H1 (cell line): ENCODE measurements around the gene HSPA2. TPM values are rescaled to one million over a fixed set of nuclear protein-coding genes. Genes with fewer than 3 reads are reported as not detected.

Experiments used
- CTCF ChIA-PET: fragments of 300-600 bp; sonication (Branson Sonifier 250); formaldehyde crosslinking; loops from one replicate; lab custom pipeline; 2021; ENCODE audit not compliant: partially characterized antibody; lab: Charles Lee
- POLR2A ChIA-PET: fragments of 300-600 bp; sonication (Branson Sonifier 250); formaldehyde crosslinking; loops from one replicate; lab custom pipeline; 2021; ENCODE audit warnings: inconsistent platforms; ENCODE audit not compliant: partially characterized antibody; lab: Charles Lee
- DNase-seq, 2 experiments: peaks; one replicate each; pipeline versions ENCODE4 v3.0.0 to v3.0.0-alpha.2; 2010 to 2022; ENCODE audit warnings: low spot score in 2 of 2, low read depth in 1 of 2, mixed read lengths in 1 of 2
- FAIRE-seq: peaks from 2 replicates; lab custom pipeline; 2011; peaks lifted over from hg19 to GRCh38; lab: Jason Lieb, UNC
- H2AFZ ChIP-seq: 2 replicates; pipeline ENCODE4 v1.8.1; 2012; ENCODE audit warnings: low read length, inconsistent platforms
- H2AK5ac ChIP-seq: 2 replicates; pipeline ENCODE4 v1.6.1; 2013; ENCODE audit warnings: low read depth, low read length
- H2BK120ac ChIP-seq: replicated peaks from 2 replicates; pipeline ENCODE3; 2013; ENCODE audit warnings: low read depth, low read length, inconsistent platforms
- H2BK12ac ChIP-seq: 2 replicates; pipeline ENCODE4 v1.6.1; 2013; ENCODE audit warnings: low read depth, low read length
- H2BK15ac ChIP-seq: 2 replicates; pipeline ENCODE4 v1.6.1; 2013; ENCODE audit warnings: low read length
- H2BK20ac ChIP-seq: 2 replicates; pipeline ENCODE4 v1.6.1; 2013; ENCODE audit warnings: low read length
- H2BK5ac ChIP-seq: 2 replicates; pipeline ENCODE4 v1.6.1; 2013; ENCODE audit warnings: low read depth, low read length
- H3K14ac ChIP-seq: 2 replicates; pipeline ENCODE4 v1.6.1; 2013; ENCODE audit warnings: inconsistent platforms; ENCODE audit not compliant: insufficient read length
- H3K18ac ChIP-seq: 2 replicates; pipeline ENCODE4 v1.6.1; 2013; ENCODE audit warnings: low read length; ENCODE audit errors: extremely low read depth
- H3K23ac ChIP-seq: 2 replicates; pipeline ENCODE4 v1.6.1; 2013; ENCODE audit warnings: inconsistent platforms; ENCODE audit not compliant: insufficient read length
- H3K23me2 ChIP-seq: 2 replicates; pipeline ENCODE4 v1.6.1; 2013; ENCODE audit warnings: low read depth, low read length
- H3K27ac ChIP-seq: 2 replicates; pipeline ENCODE4 v1.6.1; 2011; ENCODE audit warnings: low read depth, low read length, inconsistent platforms
- H3K27me3 ChIP-seq, 4 experiments: replicated peaks in 1 of 4; 1 replicate in 1 of 4; 2 replicates in 3 of 4; pipeline versions ENCODE4 v1.6.1 to v1.8.1; 2011 to 2013; ENCODE audit warnings: low read length in 3 of 4, mild to moderate bottlenecking in 3 of 4, inconsistent platforms in 2 of 4, mixed read lengths in 2 of 4, moderate library complexity in 1 of 4; ENCODE audit not compliant: control insufficient read depth in 3 of 4, insufficient read depth in 3 of 4; ENCODE audit errors: extremely low read depth in 1 of 4
- H3K36me3 ChIP-seq, 4 experiments: 2 replicates each; pipeline versions ENCODE4 v1.6.1 to v1.8.1; 2011 to 2013; ENCODE audit warnings: mild to moderate bottlenecking in 4 of 4, low read length in 3 of 4, moderate library complexity in 2 of 4, control low read depth in 1 of 4, inconsistent platforms in 1 of 4; ENCODE audit not compliant: insufficient read depth in 4 of 4, control insufficient read depth in 2 of 4
- H3K4ac ChIP-seq: replicated peaks from 2 replicates; pipeline ENCODE3; 2013; ENCODE audit warnings: low read length, low read depth, mixed read lengths, inconsistent platforms; ENCODE audit not compliant: insufficient read length
- H3K4me1 ChIP-seq, 4 experiments: replicated peaks in 1 of 4; 1 replicate in 1 of 4; 2 replicates in 3 of 4; pipeline versions ENCODE4 v1.6.1 to v1.8.1; 2011 to 2013; ENCODE audit warnings: low read length in 3 of 4, inconsistent platforms in 2 of 4, mixed read lengths in 1 of 4; ENCODE audit not compliant: insufficient read depth in 4 of 4, control insufficient read depth in 3 of 4
- H3K4me2 ChIP-seq, 2 experiments: 2 replicates each; pipeline versions ENCODE4 v1.6.1 to v1.8.1; 2011 to 2013; ENCODE audit warnings: low read depth in 2 of 2, low read length in 2 of 2, control low read depth in 1 of 2, inconsistent platforms in 1 of 2, mild to moderate bottlenecking in 1 of 2; ENCODE audit not compliant: insufficient read depth in 1 of 2
- H3K4me3 ChIP-seq, 4 experiments: fragments of 200-600, 300-600 bp in 1 of 4; sonication (generic), shearing (Covaris generic), sonication (Bioruptor Twin) in 1 of 4; 2 replicates each; pipeline versions ENCODE4 v1.5.1 to v1.8.1; 2011 to 2016; ENCODE audit warnings: low read length in 4 of 4, low read depth in 3 of 4, control low read depth in 2 of 4, inconsistent platforms in 2 of 4, mild to moderate bottlenecking in 2 of 4, mixed read lengths in 1 of 4, moderate library complexity in 1 of 4; ENCODE audit not compliant: insufficient read depth in 2 of 4; ENCODE audit errors: extremely low read depth in 1 of 4
- H3K56ac ChIP-seq: replicated peaks from 2 replicates; pipeline ENCODE3; 2013; ENCODE audit warnings: low read depth, mild to moderate bottlenecking, mixed read lengths, low read length, inconsistent platforms; ENCODE audit not compliant: insufficient read length
- H3K79me1 ChIP-seq: 2 replicates; pipeline ENCODE4 v1.6.1; 2013; ENCODE audit warnings: low read depth, low read length, control low read depth
- H3K79me2 ChIP-seq, 2 experiments: 2 replicates each; pipeline versions ENCODE4 v1.6.1 to v1.8.1; 2012 to 2013; ENCODE audit warnings: low read length in 2 of 2, mild to moderate bottlenecking in 2 of 2, inconsistent platforms in 1 of 2; ENCODE audit not compliant: insufficient read depth in 2 of 2, control insufficient read depth in 1 of 2
- H3K9ac ChIP-seq, 4 experiments: replicated peaks in 1 of 4; 1 replicate in 1 of 4; 2 replicates in 3 of 4; pipeline versions ENCODE4 v1.6.1 to v1.8.1; 2011 to 2013; ENCODE audit warnings: low read depth in 3 of 4, low read length in 3 of 4, control low read depth in 2 of 4, mild to moderate bottlenecking in 2 of 4, moderate library complexity in 2 of 4, inconsistent platforms in 1 of 4; ENCODE audit errors: extremely low read depth in 1 of 4
- H3K9me3 ChIP-seq, 2 experiments: 2 replicates each; pipeline versions ENCODE4 v1.6.1 to v1.8.1; 2012 to 2013; ENCODE audit warnings: mild to moderate bottlenecking in 2 of 2, moderate library complexity in 2 of 2, control low read depth in 1 of 2, inconsistent platforms in 1 of 2, low read depth in 1 of 2, low read length in 1 of 2, mixed read lengths in 1 of 2; ENCODE audit not compliant: insufficient read depth in 2 of 2
- H4K20me1 ChIP-seq, 2 experiments: replicated peaks in 1 of 2; 2 replicates each; pipeline versions ENCODE3 to v1.8.1; 2011 to 2013; ENCODE audit warnings: inconsistent platforms in 2 of 2, low read length in 2 of 2, mild to moderate bottlenecking in 1 of 2; ENCODE audit not compliant: insufficient read depth in 2 of 2, control insufficient read depth in 1 of 2
- H4K5ac ChIP-seq: 2 replicates; pipeline ENCODE4 v1.6.1; 2013; ENCODE audit warnings: low read length, low read depth, mixed read lengths, inconsistent platforms; ENCODE audit not compliant: insufficient read length
- H4K8ac ChIP-seq: 2 replicates; pipeline ENCODE4 v1.8.0; 2013; ENCODE audit warnings: mild to moderate bottlenecking, moderate library complexity, low read length, inconsistent platforms; ENCODE audit not compliant: insufficient read depth; ENCODE audit errors: extremely low read depth
- H4K91ac ChIP-seq: replicated peaks from 2 replicates; pipeline ENCODE3; 2013; ENCODE audit warnings: low read length, mixed read lengths, inconsistent platforms; ENCODE audit not compliant: insufficient read length
- BACH1 ChIP-seq: IDR thresholded peaks from 2 replicates; pipeline ENCODE4 v1.6.1; 2012; ENCODE audit warnings: low read length, improper control_type of control experiment
- EP300 ChIP-seq, 2 experiments: IDR thresholded peaks; 1 replicate in 1 of 2; 2 replicates in 1 of 2; pipeline ENCODE4 v1.6.1; 2011 to 2012; ENCODE audit warnings: low read depth in 2 of 2, low read length in 2 of 2, mild to moderate bottlenecking in 2 of 2, borderline replicate concordance in 1 of 2, inconsistent platforms in 1 of 2, moderate library complexity in 1 of 2
- EZH2 ChIP-seq: fragments of 200-600 bp; sonication (generic); IDR thresholded peaks from 2 replicates; pipeline ENCODE4 v1.7.1; 2012; ENCODE audit warnings: low read depth, mild to moderate bottlenecking, moderate library complexity, low read length, inconsistent platforms; ENCODE audit not compliant: severe bottlenecking
- KDM4A ChIP-seq: IDR thresholded peaks from one replicate; pipeline ENCODE4 v1.7.1; 2012; ENCODE audit warnings: low read depth, mild to moderate bottlenecking, moderate library complexity, low read length, inconsistent platforms; ENCODE audit not compliant: severe bottlenecking
- POLR2A ChIP-seq, 2 experiments: IDR thresholded peaks; 1 replicate in 1 of 2; 2 replicates in 1 of 2; pipeline ENCODE4 v1.6.1; 2011; ENCODE audit warnings: low read depth in 2 of 2, low read length in 2 of 2, mild to moderate bottlenecking in 2 of 2; ENCODE audit errors: control extremely low read depth in 1 of 2
- SAP30 ChIP-seq: fragments of 300-600 bp; sonication (generic); IDR thresholded peaks from 2 replicates; pipeline ENCODE4 v1.7.1; 2012; ENCODE audit warnings: low read length, moderate library complexity, mild to moderate bottlenecking, inconsistent platforms; ENCODE audit not compliant: insufficient read depth, insufficient replicate concordance
- SUZ12 ChIP-seq: fragments of 200-600 bp; sonication (generic); IDR thresholded peaks from 2 replicates; pipeline ENCODE4 v1.6.1; 2012; ENCODE audit warnings: mild to moderate bottlenecking, inconsistent platforms, low read length, moderate library complexity, mixed read lengths
- TAF1 ChIP-seq: IDR thresholded peaks from 2 replicates; pipeline ENCODE4 v1.6.1; 2011; ENCODE audit warnings: mild to moderate bottlenecking, low read depth, low read length
- TEAD4 ChIP-seq: IDR thresholded peaks from 2 replicates; pipeline ENCODE4 v1.6.1; 2012; ENCODE audit warnings: low read depth, low read length, inconsistent platforms, mixed read lengths
- WGBS, 2 experiments: shearing (Covaris generic) in 1 of 2; methylation state at CpG; one replicate each; pipeline versions ENCODE4 v1.1.6 to v1.1.7; 2013 to 2015; ENCODE audit warnings: low lambda C conversion rate in 2 of 2, mixed read lengths in 2 of 2, inconsistent platforms in 1 of 2, low coverage in 1 of 2, missing lambda C conversion rate in 1 of 2; ENCODE audit not compliant: insufficient replicate concordance in 2 of 2, insufficient coverage in 1 of 2, insufficient read length in 1 of 2; ENCODE audit errors: extremely low coverage in 1 of 2, missing lambda C conversion rate in 1 of 2; 5-methylcytosine and 5-hydroxymethylcytosine counted together
- polyA plus RNA-seq, 7 experiments: library from polyadenylated mRNA; depleted of rRNA in 3 of 7; stranded (reverse) in 5 of 7; unstranded in 2 of 7; fragments of >200 nt in 5 of 7; fragments of 200-250 nt in 2 of 7; gene quantifications; 1 replicate in 5 of 7; 2 replicates in 1 of 7; 4 replicates in 1 of 7; pipeline versions ENCODE4 v1.2.1 to v1.2.3, GENCODE V29; 2011 to 2013; ENCODE audit warnings: missing spikeins in 2 of 7, mixed read lengths in 2 of 7
- total RNA-seq: library from RNA; stranded (reverse); fragmentation: NEBNext Ultra II Directional; extraction: Animal tissue kit (Norgen Biotek cat#: 25700); gene quantifications from 2 replicates; pipeline ENCODE4 v1.2.1, GENCODE V29; 2021
- TF ChIP-seq, protein P1 (sequence below): IDR thresholded peaks from 2 replicates; pipeline ENCODE4 v1.6.1; 2012; ENCODE audit warnings: low read length, inconsistent platforms

The HSPA2 gene
- total and polyA plus RNA-seq, 2 of the 8 experiments (the other 6 are each of a cell fraction or from before 2014, with no cell fraction given) = 30.5 to 82.9 TPM

DNA sequence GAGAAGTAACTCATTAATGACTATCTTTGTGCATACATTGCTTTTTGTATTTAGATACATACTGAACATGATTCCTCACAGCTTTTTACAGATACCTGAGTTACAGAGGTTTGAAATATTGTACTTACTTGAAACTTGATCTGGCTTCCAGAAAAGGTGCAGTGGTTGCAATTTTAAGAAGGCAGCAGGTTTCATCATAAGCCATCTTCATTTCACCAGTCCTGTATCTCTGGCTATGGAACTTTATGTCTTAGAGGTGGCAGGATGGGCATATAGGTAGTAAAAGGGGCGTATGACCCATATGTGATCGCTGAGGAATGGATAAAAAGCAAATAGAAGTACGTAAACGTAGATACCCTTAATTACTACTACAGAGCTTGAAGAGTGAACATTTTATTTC, 22.3 kb upstream of the HSPA2 start:
- H3K4me3 ChIP-seq = no peak overlapping the region
- H3K36me3 ChIP-seq = peaks cover 0 to 15% (median 6%) of the 10 kb centered on the region in 4 experiments; a peak in 5 of 8 replicates
- peaks cover 3% of the 10 kb centered on the region for H3K79me1 ChIP-seq
- H3K4me2 ChIP-seq = no peak overlapping the region
- no peak overlapping the region for H2BK15ac ChIP-seq
- no peak overlapping the region for H3K18ac ChIP-seq
- POLR2A ChIA-PET = interaction anchor here (5.5 kb wide), 1 partner anchor 22 kb away, joined by 27 read pairs; the partner anchor contains the start of gene HSPA2
- H2AK5ac ChIP-seq = no peak overlapping the region
- no peak overlapping the region for H3K56ac ChIP-seq
- H4K8ac ChIP-seq = no peak overlapping the region
- peaks cover 0 to 64% of the 10 kb centered on the region in 2 experiments; a peak in 2 of 4 replicates for H3K79me2 ChIP-seq
- H2BK12ac ChIP-seq = no peak overlapping the region
- H3K4me1 ChIP-seq = no peaks in the 10 kb centered on the region
- FAIRE-seq = no peak
- H4K5ac ChIP-seq = no peak overlapping the region
- H4K91ac ChIP-seq = no peak overlapping the region
- H3K23ac ChIP-seq = no peak overlapping the region
- no peak overlapping the region for H3K27ac ChIP-seq
- no peak overlapping the region for H2BK20ac ChIP-seq
- no peak overlapping the region for H2BK5ac ChIP-seq
- CTCF ChIA-PET = interaction anchor here (1.0 kb wide), 1 partner anchor 22 kb away, joined by 5 read pairs; the partner anchor contains the start of gene HSPA2
- H3K27me3 ChIP-seq = no peaks in the 10 kb centered on the region
- no peak overlapping the region for H3K14ac ChIP-seq
- H3K23me2 ChIP-seq = no peaks in the 10 kb centered on the region
- no peak overlapping the region for H2BK120ac ChIP-seq
- peaks cover 1 to 2% of the 10 kb centered on the region in 2 experiments for H4K20me1 ChIP-seq
- H3K9ac ChIP-seq = no peak overlapping the region
- DNase-seq = no peak
- WGBS, 2 experiments = 94% methylated on average over 4 of the region's 4 CpGs; no CpG with 5 or more reads in 1 of the 2 experiments
- H3K4ac ChIP-seq = no peak overlapping the region
- H2AFZ ChIP-seq = no peak overlapping the region
- H3K9me3 ChIP-seq = no peaks in the 10 kb centered on the region; a peak in 1 of 4 replicates
- TF ChIP-seq TAF1 = no peak
- TF ChIP-seq POLR2A (IDR thresholded peaks at IDR 0.05; ENCODE audit: control extremely low read depth in 1 of 2, low read depth in 2 of 2, low read length in 2 of 2) = no peak
- TF ChIP-seq EZH2 = no peak
- TF ChIP-seq SUZ12 = no peak
- TF ChIP-seq, protein P1, sequence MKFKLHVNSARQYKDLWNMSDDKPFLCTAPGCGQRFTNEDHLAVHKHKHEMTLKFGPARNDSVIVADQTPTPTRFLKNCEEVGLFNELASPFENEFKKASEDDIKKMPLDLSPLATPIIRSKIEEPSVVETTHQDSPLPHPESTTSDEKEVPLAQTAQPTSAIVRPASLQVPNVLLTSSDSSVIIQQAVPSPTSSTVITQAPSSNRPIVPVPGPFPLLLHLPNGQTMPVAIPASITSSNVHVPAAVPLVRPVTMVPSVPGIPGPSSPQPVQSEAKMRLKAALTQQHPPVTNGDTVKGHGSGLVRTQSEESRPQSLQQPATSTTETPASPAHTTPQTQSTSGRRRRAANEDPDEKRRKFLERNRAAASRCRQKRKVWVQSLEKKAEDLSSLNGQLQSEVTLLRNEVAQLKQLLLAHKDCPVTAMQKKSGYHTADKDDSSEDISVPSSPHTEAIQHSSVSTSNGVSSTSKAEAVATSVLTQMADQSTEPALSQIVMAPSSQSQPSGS = no peak
- TF ChIP-seq SAP30 = no peak
- no peak for TF ChIP-seq BACH1
- no peak for TF ChIP-seq KDM4A
- no peak for TF ChIP-seq TEAD4
- TF ChIP-seq EP300 (IDR thresholded peaks at IDR 0.05; ENCODE audit: borderline replicate concordance in 1 of 2, low read depth in 2 of 2, low read length in 2 of 2) = no peak
